Ovary (tissue), 3 donors: ENCODE data around the gene C19orf47.

Experiments used
- EP300 ChIP-seq: sonication (generic); formaldehyde crosslinking; IDR thresholded peaks from one replicate; pipeline ENCODE4 v1.6.1; 2017; ENCODE audit warnings: antibody characterized with exemption
- TF ChIP-seq, protein P1 (sequence below), 3 donors: fragments of 450-650 bp in 2 of 3; fragments of 200-600 bp in 1 of 3; IDR thresholded peaks; one replicate each; pipeline versions ENCODE4 v1.5.1 to v1.8.0; 2016 to 2022; ENCODE audit warnings: antibody characterized with exemption in 3 of 3, mild to moderate bottlenecking in 1 of 3
- donor health status: DM: no; HTN: no; CAD: no.

DNA sequence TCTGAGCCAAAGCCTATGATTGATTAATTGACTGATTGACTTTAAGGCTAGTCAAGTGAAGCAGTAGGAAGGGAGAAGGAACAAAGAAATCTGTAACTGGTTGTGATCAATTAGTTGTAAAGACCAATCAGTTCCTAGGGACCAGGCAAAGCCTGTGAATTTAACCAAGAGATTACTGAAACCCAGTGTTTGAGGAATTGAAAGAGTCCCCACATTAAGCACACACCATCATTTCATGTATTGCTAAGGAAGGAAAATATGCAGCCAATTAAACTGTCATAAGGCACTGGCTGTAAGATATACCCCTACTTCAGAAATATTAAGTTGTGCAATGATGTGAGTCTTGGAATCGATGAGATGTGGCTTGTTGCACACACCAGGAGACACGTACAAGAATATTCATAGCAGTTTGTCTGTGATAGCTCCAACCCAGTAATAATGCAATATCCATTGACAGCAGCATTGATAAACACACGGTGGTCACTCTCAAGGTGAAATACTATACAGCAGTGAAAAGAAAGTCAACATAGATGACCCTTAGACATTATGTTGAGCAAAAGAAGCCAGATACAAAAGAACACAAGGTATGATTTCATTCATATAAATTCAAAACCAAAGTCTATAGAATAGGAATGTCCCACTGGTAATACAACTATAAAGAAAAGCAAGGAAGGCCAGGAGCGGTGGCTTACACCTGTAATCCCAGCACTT, 9.0 kb downstream of the C19orf47 start:
- no peak for TF ChIP-seq EP300
- TF ChIP-seq, protein P1, sequence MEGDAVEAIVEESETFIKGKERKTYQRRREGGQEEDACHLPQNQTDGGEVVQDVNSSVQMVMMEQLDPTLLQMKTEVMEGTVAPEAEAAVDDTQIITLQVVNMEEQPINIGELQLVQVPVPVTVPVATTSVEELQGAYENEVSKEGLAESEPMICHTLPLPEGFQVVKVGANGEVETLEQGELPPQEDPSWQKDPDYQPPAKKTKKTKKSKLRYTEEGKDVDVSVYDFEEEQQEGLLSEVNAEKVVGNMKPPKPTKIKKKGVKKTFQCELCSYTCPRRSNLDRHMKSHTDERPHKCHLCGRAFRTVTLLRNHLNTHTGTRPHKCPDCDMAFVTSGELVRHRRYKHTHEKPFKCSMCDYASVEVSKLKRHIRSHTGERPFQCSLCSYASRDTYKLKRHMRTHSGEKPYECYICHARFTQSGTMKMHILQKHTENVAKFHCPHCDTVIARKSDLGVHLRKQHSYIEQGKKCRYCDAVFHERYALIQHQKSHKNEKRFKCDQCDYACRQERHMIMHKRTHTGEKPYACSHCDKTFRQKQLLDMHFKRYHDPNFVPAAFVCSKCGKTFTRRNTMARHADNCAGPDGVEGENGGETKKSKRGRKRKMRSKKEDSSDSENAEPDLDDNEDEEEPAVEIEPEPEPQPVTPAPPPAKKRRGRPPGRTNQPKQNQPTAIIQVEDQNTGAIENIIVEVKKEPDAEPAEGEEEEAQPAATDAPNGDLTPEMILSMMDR (IDR thresholded peaks at IDR 0.05), result no peak
